NCI-H460 (cell line): ENCODE data around the gene SENP1. TPM values are rescaled to one million over a fixed set of nuclear protein-coding genes. Genes with fewer than 3 reads are reported as not detected.

Source experiments
- DNase-seq: peaks from one replicate; pipeline ENCODE4 v3.0.0-alpha.2; 2016; ENCODE audit warnings: low read depth; ENCODE audit errors: extremely low read depth
- total RNA-seq: library from RNA; depleted of rRNA; stranded (reverse); fragments of >200 nt; shearing (Covaris generic); gene quantifications from 2 replicates; pipeline ENCODE4 v1.2.3, GENCODE V29; 2014

SENP1 gene
- total RNA-seq, 1 experiment from 2014 or later = 30.2 TPM

- DNase-seq = no peak
Measured at GRCh38 chr12:48070033-48070432, 35.8 kb downstream of the SENP1 start.

DNA sequence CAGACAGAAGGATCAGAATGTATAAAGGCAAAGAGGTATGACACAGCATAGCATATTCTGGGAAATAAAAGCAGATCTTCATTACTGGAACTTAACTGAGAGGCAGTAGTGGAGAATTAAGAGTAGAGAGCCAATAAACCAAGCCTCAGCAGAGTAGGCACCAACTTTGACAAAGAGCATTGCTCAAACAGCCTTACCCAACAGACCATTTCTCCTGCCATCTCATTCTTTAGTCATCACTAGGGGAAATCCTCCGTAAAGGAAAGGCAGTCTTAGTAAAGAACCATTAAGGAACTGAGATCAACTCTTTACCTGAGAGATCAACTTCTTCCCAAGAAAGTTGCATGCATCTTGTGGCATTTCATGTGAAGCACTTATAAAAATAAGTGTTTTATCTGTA lies 36.6 kb downstream of the SENP1 start:
- no peak for DNase-seq

DNA sequence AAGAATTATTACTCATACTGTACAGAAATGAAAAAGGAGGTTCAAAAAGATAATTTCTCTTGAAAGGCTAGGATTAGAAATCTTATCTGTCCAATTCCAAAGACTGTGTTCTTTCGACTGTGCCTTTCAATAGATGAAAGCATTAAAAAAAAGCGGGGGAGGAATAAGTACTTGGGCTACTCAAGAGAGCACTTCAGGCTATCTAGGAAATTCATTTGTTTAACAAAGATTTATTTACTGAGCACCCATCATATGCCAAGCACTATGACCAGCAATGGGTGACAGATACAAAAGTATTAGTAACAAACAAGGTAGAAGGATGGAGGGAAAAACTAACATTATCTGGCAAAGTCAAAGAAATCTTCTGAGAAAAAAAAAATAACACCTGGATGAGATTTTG lies 37.4 kb downstream of the SENP1 start:
- DNase-seq = no peak

DNA sequence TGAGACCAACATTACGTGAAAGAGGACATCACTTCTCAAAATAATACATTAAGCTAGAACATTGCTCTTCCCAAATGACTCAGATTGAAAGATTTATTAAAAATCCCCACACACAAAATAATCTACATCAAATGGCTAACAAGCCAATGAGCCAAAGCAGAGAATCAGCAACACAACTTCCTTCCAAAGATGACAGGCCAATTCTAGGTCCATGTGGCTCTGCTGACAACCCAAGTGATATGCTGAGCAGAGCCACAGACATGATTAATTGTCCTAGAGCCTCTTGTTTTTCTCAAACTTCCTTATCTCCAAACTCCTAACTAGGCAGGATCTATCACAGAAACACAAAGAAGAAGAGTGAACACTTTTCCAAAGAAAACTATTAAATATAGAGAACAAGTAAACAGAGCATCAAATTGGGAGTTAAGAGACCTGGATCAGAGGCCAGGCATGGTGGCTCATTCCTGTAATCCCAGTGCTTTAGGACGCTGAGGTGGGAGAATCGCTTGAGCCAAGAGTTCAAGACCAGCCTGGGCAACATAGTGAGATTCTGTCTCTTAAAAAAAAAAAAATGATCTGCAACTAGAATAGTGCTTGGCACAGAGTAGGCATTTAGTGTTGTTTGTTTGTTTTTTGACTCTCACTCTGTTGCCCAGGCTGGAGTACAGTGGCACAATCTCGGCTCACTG lies 38.5 kb downstream of the SENP1 start:
- DNase-seq = no peak

- no peak for DNase-seq
Measured at GRCh38 chr12:48065041-48065440, 40.8 kb downstream of the SENP1 start.

DNA sequence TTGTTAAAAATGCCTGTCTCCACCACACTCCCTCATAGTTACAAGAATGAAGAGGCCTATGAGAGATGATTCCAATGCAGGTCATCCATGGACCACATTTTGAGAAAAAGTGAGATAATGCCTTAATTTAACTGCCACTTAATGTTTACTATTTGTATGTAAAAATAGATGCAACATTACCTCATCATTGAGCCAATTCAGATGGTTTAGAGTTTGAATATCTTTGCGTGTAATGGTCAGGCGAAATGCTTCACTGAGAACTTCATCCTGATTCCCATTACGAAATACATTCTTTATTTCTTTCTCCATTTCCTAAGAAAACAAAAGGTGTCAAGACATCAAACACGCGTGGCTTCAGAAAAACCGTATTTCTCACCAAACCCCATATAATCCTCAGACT lies 42.3 kb downstream of the SENP1 start:
- no peak for DNase-seq

DNA sequence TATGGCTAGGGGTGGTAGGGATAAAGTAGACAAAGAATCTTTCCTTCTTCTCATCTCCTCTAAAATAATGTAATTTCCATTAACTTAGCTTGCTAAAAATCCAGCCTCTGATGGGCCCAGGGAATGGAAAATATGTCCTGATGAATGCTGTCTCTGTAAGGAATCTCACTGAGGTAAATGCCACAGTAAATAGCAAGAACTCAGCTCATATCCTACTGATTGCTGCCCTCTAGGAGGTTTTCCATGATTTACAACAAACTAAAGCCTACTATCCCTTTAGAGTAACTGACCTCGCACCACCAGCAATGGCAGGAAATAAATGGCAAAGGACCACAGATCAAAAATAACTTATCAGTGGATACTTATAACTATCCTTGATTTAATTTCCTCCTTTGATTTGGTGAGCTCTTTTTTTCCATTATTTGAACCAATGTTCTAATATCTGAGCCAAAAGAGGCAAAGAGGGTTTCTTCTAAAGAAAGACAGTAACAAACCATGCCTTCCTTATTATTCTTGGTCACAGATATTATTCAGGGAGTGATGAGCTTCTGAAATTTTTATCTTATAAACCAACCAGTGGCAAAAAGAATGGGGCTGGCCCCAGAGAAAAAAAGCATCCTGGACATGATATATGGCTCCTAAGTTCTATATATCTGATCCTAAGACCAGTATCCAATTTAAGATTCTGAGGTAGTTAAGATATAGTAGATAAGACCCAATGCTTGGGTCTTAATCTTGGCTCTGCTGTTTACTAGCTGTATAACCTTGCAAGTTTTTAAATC lies 43.8 kb downstream of the SENP1 start:
- DNase-seq = peak; percentile 28

GRCh38 chr12:48060474-48060873 lies 45.4 kb downstream of the SENP1 start:
- no peak for DNase-seq

GRCh38 chr12:48058771-48059170 lies 47.1 kb downstream of the SENP1 start:
- DNase-seq = no peak

DNA sequence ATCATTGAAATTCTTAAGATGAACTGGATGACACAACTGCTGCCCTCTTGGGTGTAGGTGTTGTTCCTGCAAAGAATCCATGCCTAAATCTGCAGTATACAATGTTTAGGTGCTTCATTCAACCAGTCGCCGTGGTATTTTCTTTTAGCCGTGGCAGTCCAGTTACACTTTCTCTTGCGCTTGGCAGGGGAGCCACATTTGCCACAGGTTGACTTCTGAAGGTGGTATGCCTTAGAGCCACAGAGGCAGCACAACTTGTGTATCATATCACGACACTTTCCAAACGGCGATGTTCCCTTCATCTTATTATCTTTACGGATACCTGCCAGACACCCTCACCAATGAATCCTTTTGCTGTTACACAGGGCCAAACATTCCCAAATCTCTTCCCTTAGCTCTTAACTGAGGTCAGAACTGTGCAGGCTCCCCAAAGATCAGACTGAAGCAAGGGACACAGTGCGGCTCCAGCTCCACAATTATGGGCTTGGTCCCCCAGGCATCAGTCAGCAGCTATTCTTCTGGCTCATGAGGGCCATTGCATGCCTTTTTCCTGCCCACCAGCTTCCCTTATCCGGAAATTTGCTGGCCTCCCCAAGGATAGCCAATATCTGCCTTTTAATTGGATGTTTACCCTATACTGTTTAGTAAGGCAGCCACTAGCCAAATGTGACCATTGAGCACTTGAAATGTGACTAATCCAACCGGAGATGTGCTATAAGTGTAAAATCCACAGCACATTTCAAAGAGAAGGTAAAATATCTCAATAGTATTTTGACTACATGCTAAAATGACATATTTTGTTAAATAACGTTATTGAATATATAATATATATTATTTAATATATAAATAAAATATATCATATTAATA lies 50.7 kb downstream of the SENP1 start:
- DNase-seq = no peak

GRCh38 chr12:48053883-48054282 lies 52.0 kb downstream of the SENP1 start:
- no peak for DNase-seq

DNA sequence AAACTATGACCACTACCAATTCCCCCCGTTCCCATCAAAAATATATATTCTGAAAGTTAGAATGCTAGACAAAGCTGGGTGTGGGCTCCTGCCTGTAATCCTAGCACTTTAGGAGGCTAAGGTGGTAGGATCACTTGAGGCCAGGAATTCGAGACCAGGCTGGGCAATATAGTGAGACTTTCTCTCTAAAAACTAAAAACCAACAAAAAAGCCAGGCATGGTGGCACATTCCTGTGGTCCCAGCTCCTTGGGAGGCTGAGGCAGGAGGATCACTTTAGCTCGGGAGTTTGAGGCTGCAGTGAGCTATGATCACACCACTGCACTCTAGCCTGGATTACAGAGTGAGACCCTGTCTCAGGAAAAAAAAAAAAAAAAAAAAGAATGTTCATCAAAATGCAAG lies 52.8 kb downstream of the SENP1 start:
- no peak for DNase-seq

DNA sequence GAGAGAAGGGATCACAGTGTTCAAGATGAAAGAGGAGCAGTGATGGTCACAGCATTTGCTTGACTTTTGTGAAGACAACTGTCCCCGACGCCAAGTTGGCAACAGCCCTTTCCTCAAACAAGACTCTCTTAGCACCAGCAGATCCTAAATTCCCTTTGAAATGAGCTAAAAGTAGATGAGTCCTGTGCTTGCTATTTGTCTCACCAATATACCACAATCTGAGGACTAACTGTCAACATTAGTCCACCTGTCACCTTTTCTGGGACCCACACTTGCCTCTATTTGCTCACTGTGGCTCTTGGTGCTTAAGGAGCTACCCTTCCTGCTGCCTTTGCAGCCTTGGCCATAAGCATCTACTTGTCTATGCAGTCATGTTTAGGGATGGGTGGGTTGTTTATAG lies 54.2 kb downstream of the SENP1 start:
- no peak for DNase-seq

GRCh38 chr12:48050174-48050573 lies 55.7 kb downstream of the SENP1 start:
- DNase-seq = no peak

- DNase-seq = no peak
Measured at GRCh38 chr12:48045965-48046518, 59.8 kb downstream of the SENP1 start.

DNA sequence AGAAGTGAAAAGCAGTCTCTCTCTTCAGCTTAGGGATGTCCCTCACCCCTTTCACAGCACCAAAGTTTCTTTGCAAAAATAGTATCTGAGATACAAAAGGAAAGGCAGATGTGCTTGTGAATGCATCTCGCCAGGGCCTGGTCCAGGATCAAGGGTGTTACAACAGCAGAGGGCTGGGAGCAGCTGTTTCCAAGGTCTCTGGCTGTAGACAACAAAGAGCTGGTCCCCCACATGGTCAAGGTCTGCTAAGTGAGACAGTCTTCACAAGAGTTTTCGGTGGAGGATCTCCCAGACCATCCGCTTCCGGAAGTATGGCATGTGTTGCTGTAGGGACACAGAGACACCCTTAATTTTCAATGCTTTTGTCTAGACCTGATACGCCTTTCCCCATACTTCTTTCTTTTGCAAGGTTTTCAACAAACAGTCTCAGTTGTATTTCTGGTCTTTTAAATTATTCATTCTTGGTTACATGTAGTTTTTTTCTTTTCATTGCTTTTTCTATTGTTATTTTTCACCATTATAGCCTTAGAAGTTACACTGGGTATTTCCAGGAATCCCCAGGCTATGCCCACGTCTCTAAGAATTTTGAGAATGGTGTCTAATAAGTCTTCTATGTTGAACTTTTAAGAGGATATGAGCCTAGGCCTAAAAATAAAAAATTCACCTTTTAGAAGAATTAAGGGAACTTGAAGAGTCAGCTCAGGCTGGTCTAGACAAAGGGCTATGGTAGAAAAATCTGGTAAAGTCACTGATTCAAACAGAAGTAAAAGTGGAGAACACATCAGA lies 60.6 kb downstream of the SENP1 start:
- DNase-seq = no peak

GRCh38 chr12:48044396-48044795 lies 61.5 kb downstream of the SENP1 start:
- no peak for DNase-seq

DNA sequence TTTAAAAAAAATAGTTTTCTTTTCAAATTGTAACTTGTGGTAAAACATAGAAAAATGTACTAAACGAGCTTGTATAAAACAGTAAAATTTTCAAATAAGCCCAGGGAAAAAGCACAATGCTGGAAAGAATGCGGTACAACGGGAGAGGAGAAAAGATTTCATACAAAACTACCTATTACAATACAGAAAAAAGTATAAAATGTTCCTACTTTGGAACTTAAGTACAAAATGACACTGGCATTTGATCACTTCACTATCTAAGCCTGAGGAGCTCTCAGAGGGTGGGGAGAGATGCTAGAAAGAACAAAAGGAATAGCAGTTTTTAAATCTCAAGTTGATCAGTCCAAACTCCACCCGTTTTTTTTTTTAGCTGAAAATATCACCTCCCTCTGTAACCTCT lies 62.1 kb downstream of the SENP1 start:
- DNase-seq = no peak

GRCh38 chr12:48041591-48042423 lies 64.1 kb downstream of the SENP1 start:
- no peak for DNase-seq
